NCI-H82 treated with DMSO at 0.1 percent for 48 hours (cell line): ENCODE results near the gene MEIOB.

Source experiments
- DNase-seq: peaks from one replicate; lab custom pipeline; 2025; ENCODE audit not compliant: unreplicated experiment; lab: John Stamatoyannopoulos, UW

The MEIOB gene

DNA sequence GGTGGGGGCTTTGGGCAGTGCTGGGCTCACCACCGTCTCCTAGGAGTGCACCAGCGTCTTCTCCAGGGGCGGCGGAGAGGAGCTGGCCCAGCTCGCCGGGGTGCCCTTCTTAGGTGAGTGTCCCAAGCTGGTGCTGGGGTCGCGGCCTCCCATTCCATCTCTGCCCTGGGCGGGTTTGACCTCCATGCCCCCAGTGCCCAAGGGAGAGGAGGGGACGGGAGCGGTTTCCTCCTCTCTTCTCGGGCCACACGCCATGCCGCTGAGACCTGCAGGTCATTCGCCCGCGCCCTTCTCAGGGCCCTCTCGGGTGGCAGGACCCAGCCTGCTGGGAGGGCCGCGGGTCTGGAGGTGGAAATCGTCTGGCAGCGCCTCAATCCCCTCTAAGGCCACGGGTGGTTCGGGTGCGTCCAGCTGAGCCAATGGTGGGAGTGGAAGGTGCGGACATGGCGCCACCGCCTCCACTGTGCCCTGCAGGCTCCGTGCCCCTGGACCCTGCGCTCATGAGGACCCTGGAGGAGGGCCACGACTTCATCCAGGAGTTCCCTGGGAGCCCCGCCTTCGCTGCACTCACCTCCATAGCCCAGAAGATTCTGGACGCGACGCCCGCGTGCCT is 83.8 kb downstream of the MEIOB start:
- no peak for DNase-seq

DNA sequence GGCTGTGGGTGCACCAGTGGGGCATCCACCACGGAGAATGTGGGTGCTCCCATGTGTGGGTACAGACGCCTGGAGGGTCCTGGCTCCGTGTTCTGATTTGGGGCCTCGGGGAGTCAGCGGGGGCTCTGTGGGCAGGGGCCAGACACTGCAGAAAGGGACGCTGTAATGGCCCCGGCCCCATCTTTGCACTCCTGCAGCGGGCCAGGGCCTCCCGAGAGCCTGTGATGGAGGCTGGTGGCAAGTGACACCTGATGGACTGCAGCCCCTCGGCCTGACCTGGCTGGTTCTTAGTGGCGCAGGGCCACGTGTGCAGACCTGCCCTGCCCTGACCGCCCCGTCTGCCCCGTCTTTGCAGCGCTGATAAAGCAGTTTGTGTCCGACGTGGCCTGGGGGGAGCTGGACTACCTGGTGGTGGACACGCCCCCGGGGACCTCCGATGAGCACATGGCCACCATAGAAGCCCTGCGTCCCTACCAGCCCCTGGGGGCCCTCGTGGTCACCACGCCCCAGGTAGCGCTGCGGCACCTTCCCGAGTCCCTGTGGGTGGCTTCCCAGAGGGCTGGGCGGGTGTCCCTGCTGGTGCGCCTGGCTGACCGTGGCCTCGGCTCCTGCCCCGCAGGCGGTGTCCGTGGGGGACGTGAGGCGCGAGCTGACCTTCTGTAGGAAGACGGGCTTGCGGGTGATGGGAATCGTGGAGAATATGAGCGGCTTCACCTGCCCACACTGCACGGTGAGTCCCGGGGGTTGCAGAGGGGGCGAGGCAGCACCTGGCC is 84.5 kb downstream of the MEIOB start:
- no peak for DNase-seq

DNA sequence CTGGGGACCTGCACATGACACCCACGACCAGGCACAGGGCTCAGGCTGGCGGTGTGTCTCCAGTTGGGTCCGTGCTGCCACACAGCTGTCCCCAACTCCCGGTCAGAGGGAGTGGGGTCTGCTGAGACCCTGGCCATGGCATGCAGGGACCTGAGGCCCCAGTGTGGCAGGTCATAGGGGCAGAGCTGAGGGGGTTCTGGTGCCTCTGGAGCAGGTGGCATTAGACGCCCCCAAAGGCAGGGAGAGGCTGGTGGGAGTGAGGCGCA is 85.0 kb downstream of the MEIOB start:
- DNase-seq, result no peak

DNA sequence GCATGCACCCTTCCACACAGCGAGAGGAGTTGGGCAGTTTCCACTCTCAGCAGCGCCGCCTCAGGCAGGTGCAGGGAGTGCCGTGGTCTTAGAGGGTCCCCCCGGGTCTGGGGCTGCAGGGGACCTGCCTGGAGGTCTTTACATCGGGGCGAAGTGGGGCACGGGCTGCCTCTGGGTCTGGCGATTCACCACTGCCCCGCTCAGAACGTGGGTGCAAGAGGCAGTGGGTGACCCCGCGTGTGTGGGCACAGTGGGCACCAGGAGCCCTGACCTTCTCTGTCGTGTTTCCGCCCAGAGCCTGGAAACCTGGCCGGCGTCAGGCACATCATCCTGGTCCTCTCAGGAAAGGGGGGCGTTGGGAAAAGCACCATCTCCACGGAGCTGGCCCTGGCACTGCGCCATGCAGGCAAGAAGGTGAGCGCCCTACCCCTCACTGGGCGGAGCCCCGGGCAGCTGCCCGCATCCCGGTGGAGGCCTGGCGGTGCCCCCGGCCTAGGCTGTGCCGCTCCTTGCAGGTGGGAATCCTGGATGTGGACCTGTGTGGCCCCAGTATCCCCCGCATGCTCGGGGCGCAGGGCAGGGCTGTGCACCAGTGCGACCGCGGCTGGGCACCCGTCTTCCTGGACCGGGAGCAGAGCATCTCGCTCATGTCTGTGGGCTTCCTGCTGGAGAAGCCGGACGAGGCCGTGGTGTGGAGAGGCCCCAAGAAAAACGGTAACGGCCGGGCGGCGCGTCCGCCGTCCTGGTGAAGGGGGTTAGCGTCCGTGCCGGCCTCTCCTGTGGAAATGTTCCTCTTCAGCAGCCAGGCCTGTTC is 85.5 kb downstream of the MEIOB start:
- no peak for DNase-seq

DNA sequence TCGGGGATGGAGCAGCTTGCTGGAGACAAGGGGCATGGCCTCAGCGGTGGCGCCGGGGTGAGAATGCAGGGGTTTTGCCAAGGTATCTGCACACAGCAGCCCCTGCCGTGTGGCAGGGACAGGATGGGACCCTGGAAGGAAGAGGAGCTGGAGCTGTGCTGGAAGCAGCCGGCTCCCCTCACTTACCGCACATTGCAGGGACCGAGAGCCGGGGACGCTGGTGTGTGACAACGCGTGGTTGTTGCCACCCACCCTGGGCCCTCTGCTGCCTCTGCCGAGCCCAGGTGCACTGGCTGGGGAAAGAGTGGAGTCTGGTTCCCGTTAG is 86.2 kb downstream of the MEIOB start:
- DNase-seq, result no peak

DNA sequence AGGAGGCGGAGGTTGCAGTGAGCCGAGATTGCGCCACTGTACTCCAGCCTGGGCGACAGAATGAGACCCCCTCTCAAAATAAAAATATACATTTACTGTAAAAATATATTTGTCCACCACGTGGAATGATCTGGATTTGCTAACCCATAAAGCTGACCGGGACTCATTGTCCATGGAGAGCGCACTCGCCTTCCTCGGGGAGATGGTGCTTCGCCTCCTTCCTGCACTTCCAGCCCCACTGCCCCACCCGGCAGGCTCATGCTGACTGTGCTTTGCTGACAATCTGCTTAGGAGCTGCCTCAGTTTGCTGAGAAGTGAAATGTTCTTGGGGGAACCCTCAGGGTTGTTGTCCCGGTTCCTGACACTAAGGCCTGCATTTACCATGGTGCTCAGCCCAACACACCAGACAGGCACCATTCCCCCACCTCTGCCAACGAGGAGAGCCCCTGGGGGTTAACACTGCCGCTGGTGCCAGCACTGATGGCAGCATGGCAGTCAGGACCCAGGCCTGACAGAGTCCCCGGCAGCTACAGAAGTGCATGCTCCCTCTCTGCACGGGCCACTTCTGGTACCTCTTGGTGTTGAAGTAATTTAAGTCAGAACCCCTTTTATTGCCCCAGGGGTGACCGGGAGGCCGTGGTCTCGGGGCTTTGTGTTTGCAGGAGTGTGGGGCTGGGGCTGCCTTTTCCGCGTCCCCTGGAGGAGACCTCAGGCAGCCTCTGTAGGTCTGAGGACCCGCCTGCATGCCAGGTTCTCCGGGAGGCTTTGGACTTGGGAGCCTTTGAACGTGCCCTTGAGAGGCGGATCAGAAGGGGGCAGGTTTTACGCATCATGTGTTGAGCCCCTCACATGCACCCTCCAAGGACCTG is 86.8 kb downstream of the MEIOB start:
- no peak for DNase-seq
